IMR-90 (cell line): ENCODE results near the gene TRIM44. TPM values are rescaled to one million over a fixed set of nuclear protein-coding genes. Genes with fewer than 3 reads are reported as not detected.

Experiments used
- ATAC-seq: fragments of 200-7000 bp; cut with Tn5 transposase; 2 replicates; pipeline ENCODE4 v1.9.1; 2020; ENCODE audit warnings: low read depth, mild to moderate bottlenecking, moderate library complexity
- BruUV-seq: library from RNA; stranded (reverse); fragments of 400-500 nt; replicated peaks from 2 replicates; lab custom pipeline; 2021; lab: Mats Ljungman, UMichigan
- CTCF ChIA-PET: fragments of 300-600 bp; formaldehyde crosslinking; extraction: SDS; loops from one replicate; lab custom pipeline; 2021; ENCODE audit warnings: antibody characterized with exemption; lab: Yijun Ruan, JAX
- POLR2A ChIA-PET: fragments of 300-600 bp; sonication (Branson Sonifier 250); formaldehyde crosslinking; loops from one replicate; lab custom pipeline; 2022; ENCODE audit warnings: antibody characterized with exemption; ENCODE audit not compliant: unreplicated experiment; lab: Charles Lee
- DNase-seq: peaks from one replicate; pipeline ENCODE4 v3.0.0; 2013
- H2AFZ ChIP-seq: replicated peaks from 2 replicates; pipeline ENCODE3; 2013; ENCODE audit warnings: low read length, mild to moderate bottlenecking; ENCODE audit not compliant: poor library complexity
- H2AK5ac ChIP-seq: 2 replicates; pipeline ENCODE4 v1.6.1; 2013; ENCODE audit warnings: low read depth, low read length, inconsistent platforms
- H2AK9ac ChIP-seq: replicated peaks from 2 replicates; pipeline ENCODE3; 2013; ENCODE audit warnings: mild to moderate bottlenecking, low read depth, low read length, moderate library complexity; ENCODE audit not compliant: poor library complexity
- H2BK120ac ChIP-seq: 2 replicates; pipeline ENCODE4 v1.6.1; 2013; ENCODE audit warnings: low read depth, low read length, inconsistent platforms
- H2BK15ac ChIP-seq: 3 replicates; pipeline ENCODE4 v1.6.1; 2013; ENCODE audit warnings: low read depth, low read length, inconsistent platforms
- H2BK20ac ChIP-seq: 2 replicates; pipeline ENCODE4 v1.6.1; 2013; ENCODE audit warnings: low read depth, mild to moderate bottlenecking, inconsistent platforms, low read length, moderate library complexity
- H2BK5ac ChIP-seq: 2 replicates; pipeline ENCODE4 v1.6.1; 2013; ENCODE audit warnings: mild to moderate bottlenecking, low read depth, low read length, inconsistent platforms; ENCODE audit not compliant: poor library complexity, severe bottlenecking
- H3K14ac ChIP-seq: replicated peaks from 2 replicates; pipeline ENCODE4 v1.6.1; 2013; ENCODE audit warnings: low read depth, low read length, inconsistent platforms
- H3K18ac ChIP-seq: 2 replicates; pipeline ENCODE4 v1.6.1; 2013; ENCODE audit warnings: low read depth, low read length, control low read depth
- H3K23ac ChIP-seq: 2 replicates; pipeline ENCODE4 v1.6.1; 2013; ENCODE audit warnings: low read depth, low read length, inconsistent platforms
- H3K27ac ChIP-seq: 2 replicates; pipeline ENCODE4 v1.5.1; 2013; ENCODE audit warnings: mild to moderate bottlenecking, control low read depth, low read length; ENCODE audit not compliant: insufficient read depth
- H3K27me3 ChIP-seq: 2 replicates; pipeline ENCODE4 v1.6.1; 2013; ENCODE audit warnings: low read length; ENCODE audit not compliant: control insufficient read depth, insufficient read depth
- H3K36me3 ChIP-seq: 2 replicates; pipeline ENCODE4 v1.6.1; 2013; ENCODE audit warnings: low read length, mixed read lengths; ENCODE audit not compliant: control insufficient read depth, insufficient read depth
- H3K4ac ChIP-seq: 2 replicates; pipeline ENCODE4 v1.6.1; 2013; ENCODE audit warnings: low read depth, low read length, inconsistent platforms
- H3K4me1 ChIP-seq: 2 replicates; pipeline ENCODE4 v1.6.1; 2013; ENCODE audit warnings: low read length, mixed read lengths; ENCODE audit not compliant: control insufficient read depth, insufficient read depth
- H3K4me2 ChIP-seq: 2 replicates; pipeline ENCODE4 v1.6.1; 2013; ENCODE audit warnings: low read depth, mild to moderate bottlenecking, control low read depth, low read length, moderate library complexity
- H3K4me3 ChIP-seq: 2 replicates; pipeline ENCODE4 v1.5.1; 2013; ENCODE audit warnings: low read depth, mild to moderate bottlenecking, control low read depth, low read length, moderate library complexity; ENCODE audit not compliant: insufficient read depth
- H3K56ac ChIP-seq: 2 replicates; pipeline ENCODE4 v1.6.1; 2013; ENCODE audit warnings: low read length, inconsistent platforms; ENCODE audit not compliant: insufficient read depth; ENCODE audit errors: extremely low read depth
- H3K79me1 ChIP-seq, 2 experiments: 2 replicates each; pipeline ENCODE4 v1.6.1; 2013; ENCODE audit warnings: low read length in 2 of 2, inconsistent platforms in 1 of 2, low read depth in 1 of 2
- H3K9ac ChIP-seq: 2 replicates; pipeline ENCODE4 v1.6.1; 2013; ENCODE audit warnings: low read depth, low read length, control low read depth
- H3K9me1 ChIP-seq: 2 replicates; pipeline ENCODE4 v1.6.1; 2013; ENCODE audit warnings: low read length, inconsistent platforms; ENCODE audit not compliant: insufficient read depth
- H3K9me3 ChIP-seq: 2 replicates; pipeline ENCODE4 v1.6.1; 2013; ENCODE audit warnings: low read length; ENCODE audit not compliant: control insufficient read depth, insufficient read depth
- H4K20me1 ChIP-seq: 2 replicates; pipeline ENCODE4 v1.6.1; 2013; ENCODE audit warnings: low read length, inconsistent platforms; ENCODE audit not compliant: insufficient read depth
- H4K5ac ChIP-seq: 2 replicates; pipeline ENCODE4 v1.6.1; 2013; ENCODE audit warnings: mild to moderate bottlenecking, low read depth, low read length, control low read depth
- H4K8ac ChIP-seq, 2 experiments: 2 replicates each; pipeline ENCODE4 v1.6.1; 2013; ENCODE audit warnings: low read depth in 2 of 2, low read length in 2 of 2, control low read depth in 1 of 2, inconsistent platforms in 1 of 2
- H4K91ac ChIP-seq: 2 replicates; pipeline ENCODE4 v1.6.1; 2013; ENCODE audit warnings: low read depth, low read length, inconsistent platforms; ENCODE audit not compliant: insufficient read depth
- BHLHE40 ChIP-seq: fragments of 150-350 bp; IDR thresholded peaks from 2 replicates; pipeline ENCODE4 v1.6.1; 2016; ENCODE audit warnings: mild to moderate bottlenecking, low read depth, low read length
- CEBPB ChIP-seq: IDR thresholded peaks from 2 replicates; pipeline ENCODE4 v1.6.1; 2012; ENCODE audit warnings: low read depth, low read length, improper control_type of control experiment
- CHD1 ChIP-seq: IDR thresholded peaks from 2 replicates; pipeline ENCODE4 v1.6.1; 2012; ENCODE audit warnings: low read depth, low read length, improper control_type of control experiment
- FOS ChIP-seq: fragments of 150-350 bp; IDR thresholded peaks from 2 replicates; pipeline ENCODE4 v1.6.1; 2016; ENCODE audit warnings: low read depth, low read length
- MAFK ChIP-seq: IDR thresholded peaks from 2 replicates; pipeline ENCODE4 v1.6.1; 2012; ENCODE audit warnings: low read depth, low read length, improper control_type of control experiment
- MAZ ChIP-seq: IDR thresholded peaks from 2 replicates; pipeline ENCODE4 v1.6.1; 2012; ENCODE audit warnings: low read depth, mild to moderate bottlenecking, low read length, improper control_type of control experiment, moderate library complexity, borderline replicate concordance
- MXI1 ChIP-seq: IDR thresholded peaks from 2 replicates; pipeline ENCODE4 v1.6.1; 2012; ENCODE audit warnings: low read depth, mild to moderate bottlenecking, low read length, moderate library complexity, borderline replicate concordance
- NFE2L2 ChIP-seq: fragments of 150-350 bp; IDR thresholded peaks from 2 replicates; pipeline ENCODE4 v1.6.1; 2016; ENCODE audit warnings: low read depth, mild to moderate bottlenecking, low read length
- POLR2A ChIP-seq: IDR thresholded peaks from 2 replicates; pipeline ENCODE4 v1.6.1; 2012; ENCODE audit warnings: mild to moderate bottlenecking, low read depth, low read length
- RAD21 ChIP-seq: IDR thresholded peaks from 2 replicates; pipeline ENCODE4 v1.6.1; 2012; ENCODE audit warnings: low read length, improper control_type of control experiment
- RCOR1 ChIP-seq: IDR thresholded peaks from 2 replicates; pipeline ENCODE4 v1.6.1; 2012; ENCODE audit warnings: mild to moderate bottlenecking, low read length, improper control_type of control experiment; ENCODE audit not compliant: insufficient replicate concordance
- RFX5 ChIP-seq: IDR thresholded peaks from 2 replicates; pipeline ENCODE4 v1.8.0; 2012; ENCODE audit warnings: low read depth, mild to moderate bottlenecking, low read length, moderate library complexity
- SMC3 ChIP-seq: fragments of 150-350 bp; IDR thresholded peaks from 2 replicates; pipeline ENCODE4 v1.6.1; 2016; ENCODE audit warnings: low read depth, mild to moderate bottlenecking, antibody characterized with exemption, low read length, moderate library complexity
- dilution Hi-C: fragments of 300-500 bp; cut with HindIII; formaldehyde crosslinking; loops from one replicate; pipeline ENCODE4 v1.14.3; 2018; ENCODE audit warnings: low sequenced_read_pairs; ENCODE audit not compliant: unreplicated experiment
- in situ Hi-C: fragments of 300-500 bp; cut with MboI; formaldehyde crosslinking; loops from 3 replicates; pipeline ENCODE4 v1.14.3; 2019; ENCODE audit warnings: low sequenced_read_pairs, inconsistent platforms, mixed read lengths
- intact Hi-C: fragments of 100-400 bp; cut with micrococcal nuclease; formaldehyde crosslinking; loops from 2 replicates; pipeline ENCODE4 v1.10.0; 2022
- polyA plus RNA-seq, 3 experiments: library from polyadenylated mRNA; depleted of rRNA; stranded (reverse); fragments of >200 nt; gene quantifications; 2 replicates each; pipeline ENCODE4 v1.2.3, GENCODE V29; 2012; ENCODE audit warnings: low replicate concordance in 1 of 3
- total RNA-seq: library from RNA; depleted of rRNA; stranded (reverse); fragments of >200 nt; gene quantifications from 2 replicates; pipeline ENCODE4 v1.2.3, GENCODE V29; 2012
- TF ChIP-seq, protein P1 (sequence below): fragments of 150-350 bp; IDR thresholded peaks from 2 replicates; pipeline ENCODE4 v1.6.1; 2017; ENCODE audit warnings: mild to moderate bottlenecking, antibody characterized with exemption, low read length, low read depth
- TF ChIP-seq, protein P2 (sequence below): fragments of 150-350 bp; IDR thresholded peaks from 2 replicates; pipeline ENCODE4 v1.6.1; 2016; ENCODE audit warnings: low read depth, mild to moderate bottlenecking, low read length, moderate library complexity, borderline replicate concordance
- TF ChIP-seq, protein P3 (sequence below): conservative IDR thresholded peaks from 2 replicates; pipeline ENCODE4 v1.5.1; 2012; ENCODE audit warnings: mild to moderate bottlenecking, low read depth, low read length, improper control_type of control experiment

TRIM44 gene
- total and polyA plus RNA-seq, 2 of the 4 experiments (the other 2 are of a cell fraction), result 50.7 to 104 TPM

DNA sequence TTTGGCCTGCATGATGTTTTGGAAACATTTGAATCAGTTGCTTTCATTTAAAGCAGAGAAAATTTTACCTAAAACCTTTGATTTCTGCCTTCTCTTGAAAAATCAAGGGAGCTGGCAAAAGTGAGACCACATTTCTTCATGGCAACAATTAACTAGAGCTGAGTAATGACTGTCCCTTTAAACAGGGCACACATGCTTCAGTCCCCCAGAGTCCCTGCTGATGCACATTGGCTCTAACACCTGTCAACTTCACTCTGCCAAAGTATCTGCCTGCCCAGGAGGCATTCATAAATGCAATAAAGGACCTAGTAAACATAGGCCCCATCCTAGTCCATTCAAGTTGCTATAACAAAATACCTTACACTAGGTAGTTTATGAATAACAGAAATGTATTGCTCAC lies 194.2 kb downstream of the TRIM44 start:
- H3K9me1 ChIP-seq, result no peaks in the 10 kb centered on the region
- ATAC-seq, result no peak
- H2BK20ac ChIP-seq, result no peak overlapping the region
- H3K9me3 ChIP-seq, result no peaks in the 10 kb centered on the region
- H3K4me3 ChIP-seq, result no peak overlapping the region
- no peak overlapping the region for H2BK120ac ChIP-seq
- H3K23ac ChIP-seq, result no peak overlapping the region
- H3K27ac ChIP-seq, result no peak overlapping the region
- H3K27me3 ChIP-seq, result peaks cover 13% of the 10 kb centered on the region
- no peak overlapping the region for H4K5ac ChIP-seq
- H3K79me1 ChIP-seq, result no peaks in the 10 kb centered on the region
- no peaks in the 10 kb centered on the region for H3K4me1 ChIP-seq
- DNase-seq, result no peak
- no peak overlapping the region for H3K4me2 ChIP-seq
- no peak overlapping the region for H3K18ac ChIP-seq
- no peaks in the 10 kb centered on the region for H4K20me1 ChIP-seq
- dilution Hi-C loops, result no loop called here
- TF ChIP-seq FOS, result no peak
- TF ChIP-seq, protein P1, sequence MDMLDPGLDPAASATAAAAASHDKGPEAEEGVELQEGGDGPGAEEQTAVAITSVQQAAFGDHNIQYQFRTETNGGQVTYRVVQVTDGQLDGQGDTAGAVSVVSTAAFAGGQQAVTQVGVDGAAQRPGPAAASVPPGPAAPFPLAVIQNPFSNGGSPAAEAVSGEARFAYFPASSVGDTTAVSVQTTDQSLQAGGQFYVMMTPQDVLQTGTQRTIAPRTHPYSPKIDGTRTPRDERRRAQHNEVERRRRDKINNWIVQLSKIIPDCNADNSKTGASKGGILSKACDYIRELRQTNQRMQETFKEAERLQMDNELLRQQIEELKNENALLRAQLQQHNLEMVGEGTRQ, result no peak
- TF ChIP-seq SMC3, result no peak
- no peak for TF ChIP-seq MAZ
- TF ChIP-seq RFX5, result no peak
- TF ChIP-seq, protein P2, sequence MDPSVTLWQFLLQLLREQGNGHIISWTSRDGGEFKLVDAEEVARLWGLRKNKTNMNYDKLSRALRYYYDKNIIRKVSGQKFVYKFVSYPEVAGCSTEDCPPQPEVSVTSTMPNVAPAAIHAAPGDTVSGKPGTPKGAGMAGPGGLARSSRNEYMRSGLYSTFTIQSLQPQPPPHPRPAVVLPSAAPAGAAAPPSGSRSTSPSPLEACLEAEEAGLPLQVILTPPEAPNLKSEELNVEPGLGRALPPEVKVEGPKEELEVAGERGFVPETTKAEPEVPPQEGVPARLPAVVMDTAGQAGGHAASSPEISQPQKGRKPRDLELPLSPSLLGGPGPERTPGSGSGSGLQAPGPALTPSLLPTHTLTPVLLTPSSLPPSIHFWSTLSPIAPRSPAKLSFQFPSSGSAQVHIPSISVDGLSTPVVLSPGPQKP, result no peak
- no peak for TF ChIP-seq CEBPB
- no peak for TF ChIP-seq MAFK
- TF ChIP-seq RAD21, result no peak
- TF ChIP-seq, protein P3, sequence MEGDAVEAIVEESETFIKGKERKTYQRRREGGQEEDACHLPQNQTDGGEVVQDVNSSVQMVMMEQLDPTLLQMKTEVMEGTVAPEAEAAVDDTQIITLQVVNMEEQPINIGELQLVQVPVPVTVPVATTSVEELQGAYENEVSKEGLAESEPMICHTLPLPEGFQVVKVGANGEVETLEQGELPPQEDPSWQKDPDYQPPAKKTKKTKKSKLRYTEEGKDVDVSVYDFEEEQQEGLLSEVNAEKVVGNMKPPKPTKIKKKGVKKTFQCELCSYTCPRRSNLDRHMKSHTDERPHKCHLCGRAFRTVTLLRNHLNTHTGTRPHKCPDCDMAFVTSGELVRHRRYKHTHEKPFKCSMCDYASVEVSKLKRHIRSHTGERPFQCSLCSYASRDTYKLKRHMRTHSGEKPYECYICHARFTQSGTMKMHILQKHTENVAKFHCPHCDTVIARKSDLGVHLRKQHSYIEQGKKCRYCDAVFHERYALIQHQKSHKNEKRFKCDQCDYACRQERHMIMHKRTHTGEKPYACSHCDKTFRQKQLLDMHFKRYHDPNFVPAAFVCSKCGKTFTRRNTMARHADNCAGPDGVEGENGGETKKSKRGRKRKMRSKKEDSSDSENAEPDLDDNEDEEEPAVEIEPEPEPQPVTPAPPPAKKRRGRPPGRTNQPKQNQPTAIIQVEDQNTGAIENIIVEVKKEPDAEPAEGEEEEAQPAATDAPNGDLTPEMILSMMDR, result no peak
- TF ChIP-seq POLR2A, result no peak
- TF ChIP-seq MXI1, result no peak
- no peak for TF ChIP-seq NFE2L2
- TF ChIP-seq BHLHE40, result no peak
- no peak for TF ChIP-seq CHD1
- no peak for TF ChIP-seq RCOR1
- H3K36me3 ChIP-seq, result no peaks in the 10 kb centered on the region
- no peak overlapping the region for H2BK15ac ChIP-seq
- H4K91ac ChIP-seq, result no peak overlapping the region
- no TSS peak for BruUV-seq
- H2BK5ac ChIP-seq, result no peak overlapping the region
- in situ Hi-C loops, result no loop called here
- ChIA-PET POLR2A (no interaction called here), CTCF (no interaction called here)
- intact Hi-C loops, result no loop called here
- H2AFZ ChIP-seq, result no peak overlapping the region
- no peak overlapping the region for H3K4ac ChIP-seq
- no peak overlapping the region for H2AK5ac ChIP-seq
- H3K14ac ChIP-seq, result no peak overlapping the region
- no peak overlapping the region for H4K8ac ChIP-seq
- H2AK9ac ChIP-seq, result no peak overlapping the region
- H3K56ac ChIP-seq, result no peak overlapping the region
- no peak overlapping the region for H3K9ac ChIP-seq
